Measurements from ENCODE around the gene FBXO11. TPM values are rescaled to one million over a fixed set of nuclear protein-coding genes. Genes with fewer than 3 reads are reported as not detected.

The FBXO11 gene
- total RNA-seq, 1 donor from 2014 or later = 35.8 TPM

GRCh38 chr2:47772343-47772742 is 134.0 kb downstream of the FBXO11 start:
- no peaks in the 10 kb centered on the region for H3K27me3 ChIP-seq

GRCh38 chr2:47771211-47771610 is 135.1 kb downstream of the FBXO11 start:
- Histone ChIP-seq H3K27ac (no peak overlapping the region), H3K36me3 (no peaks in the 10 kb centered on the region), H3K27me3 (no peaks in the 10 kb centered on the region), H3K4me1 (no peaks in the 10 kb centered on the region), H3K4me3 (no peak overlapping the region), H3K9me3 (no peaks in the 10 kb centered on the region)
- no peak for TF ChIP-seq CTCF (IDR thresholded peaks at IDR 0.05)
- intact Hi-C loops (cut with DNase I) = loop anchor here (10.0 kb wide), 1 partner anchor 334 kb away; no protein-coding TSS in a partner anchor
- DNase-seq (ENCODE audit: extremely low spot score in 2 of 2) = no peak

More at GRCh38 chr2:47772343-47772742, 134.0 kb downstream of the FBXO11 start:
- H3K9me3 ChIP-seq = no peaks in the 10 kb centered on the region
- no peak for DNase-seq (ENCODE audit: extremely low spot score in 2 of 2)
- TF ChIP-seq POLR2A (IDR thresholded peaks at IDR 0.05) (no peak), CTCF (IDR thresholded peaks at IDR 0.05) (no peak)
- H3K27ac ChIP-seq = no peak overlapping the region
- intact Hi-C loops (cut with DNase I) = loop anchor here (10.0 kb wide), 1 partner anchor 332 kb away; no protein-coding TSS in a partner anchor
- H3K4me3 ChIP-seq = no peak overlapping the region
- no peaks in the 10 kb centered on the region for H3K4me1 ChIP-seq
- no peaks in the 10 kb centered on the region for H3K36me3 ChIP-seq

GRCh38 chr2:47769318-47769717 is 137.0 kb downstream of the FBXO11 start:
- Histone ChIP-seq H3K27me3 (no peaks in the 10 kb centered on the region), H3K36me3 (no peaks in the 10 kb centered on the region), H3K4me3 (no peak overlapping the region), H3K4me1 (no peaks in the 10 kb centered on the region), H3K27ac (no peak overlapping the region), H3K9me3 (no peaks in the 10 kb centered on the region)
- intact Hi-C loops (cut with DNase I) = loop anchor here (10.0 kb wide), 1 partner anchor 655 kb away; no protein-coding TSS in a partner anchor
- no peak for TF ChIP-seq CTCF (IDR thresholded peaks at IDR 0.05)
- TF ChIP-seq POLR2AphosphoS5 (IDR thresholded peaks at IDR 0.05; ENCODE audit: insufficient read depth in 1 of 2, low read depth in 1 of 2) = no peak
- no peak for TF ChIP-seq POLR2A (IDR thresholded peaks at IDR 0.05)
- no peak for DNase-seq (ENCODE audit: extremely low spot score in 2 of 2)

- no peak overlapping the region for H3K4me3 ChIP-seq
- H3K36me3 ChIP-seq = no peaks in the 10 kb centered on the region
- DNase-seq (ENCODE audit: extremely low spot score in 2 of 2) = no peak
- TF ChIP-seq POLR2A (IDR thresholded peaks at IDR 0.05) (no peak), CTCF (IDR thresholded peaks at IDR 0.05) (peak; percentile 92 to 98 (median 93))
- intact Hi-C loops (cut with DNase I) = loop anchor here (10.0 kb wide), 1 partner anchor 657 kb away; no protein-coding TSS in a partner anchor
- H3K4me1 ChIP-seq = no peaks in the 10 kb centered on the region
- H3K9me3 ChIP-seq = no peaks in the 10 kb centered on the region
- no peak overlapping the region for H3K27ac ChIP-seq
- no peaks in the 10 kb centered on the region for H3K27me3 ChIP-seq
These were observed 138.3 kb downstream of the FBXO11 start for GRCh38 chr2:47767880-47768609.

GRCh38 chr2:47767497-47767844 is 138.8 kb downstream of the FBXO11 start:
- TF ChIP-seq CTCF (IDR thresholded peaks at IDR 0.05) (no peak), POLR2A (IDR thresholded peaks at IDR 0.05) (no peak), POLR2AphosphoS5 (IDR thresholded peaks at IDR 0.05; ENCODE audit: insufficient read depth in 1 of 2, low read depth in 1 of 2) (no peak)
- intact Hi-C loops (cut with DNase I) = loop anchor here (10.0 kb wide), 1 partner anchor 657 kb away; no protein-coding TSS in a partner anchor
- Histone ChIP-seq H3K27me3 (no peaks in the 10 kb centered on the region), H3K9me3 (no peaks in the 10 kb centered on the region), H3K4me1 (no peaks in the 10 kb centered on the region), H3K36me3 (no peaks in the 10 kb centered on the region), H3K4me3 (no peak overlapping the region), H3K27ac (no peak overlapping the region)
- no peak for DNase-seq (ENCODE audit: extremely low spot score in 2 of 2)
